AG08396 (cell line): Measurements from ENCODE around the gene MT1X.

Experiments
- DNase-seq: peaks from one replicate; pipeline ENCODE4 v3.0.0; 2012; ENCODE audit warnings: low spot score, mixed read lengths

The MT1X gene

GRCh38 chr16:56679818-56680217 lies 2.5 kb upstream of the MT1X start:
- DNase-seq, result no peak

GRCh38 chr16:56682703-56683397 lies 580 bp downstream of the MT1X start:
- no peak for DNase-seq

DNA sequence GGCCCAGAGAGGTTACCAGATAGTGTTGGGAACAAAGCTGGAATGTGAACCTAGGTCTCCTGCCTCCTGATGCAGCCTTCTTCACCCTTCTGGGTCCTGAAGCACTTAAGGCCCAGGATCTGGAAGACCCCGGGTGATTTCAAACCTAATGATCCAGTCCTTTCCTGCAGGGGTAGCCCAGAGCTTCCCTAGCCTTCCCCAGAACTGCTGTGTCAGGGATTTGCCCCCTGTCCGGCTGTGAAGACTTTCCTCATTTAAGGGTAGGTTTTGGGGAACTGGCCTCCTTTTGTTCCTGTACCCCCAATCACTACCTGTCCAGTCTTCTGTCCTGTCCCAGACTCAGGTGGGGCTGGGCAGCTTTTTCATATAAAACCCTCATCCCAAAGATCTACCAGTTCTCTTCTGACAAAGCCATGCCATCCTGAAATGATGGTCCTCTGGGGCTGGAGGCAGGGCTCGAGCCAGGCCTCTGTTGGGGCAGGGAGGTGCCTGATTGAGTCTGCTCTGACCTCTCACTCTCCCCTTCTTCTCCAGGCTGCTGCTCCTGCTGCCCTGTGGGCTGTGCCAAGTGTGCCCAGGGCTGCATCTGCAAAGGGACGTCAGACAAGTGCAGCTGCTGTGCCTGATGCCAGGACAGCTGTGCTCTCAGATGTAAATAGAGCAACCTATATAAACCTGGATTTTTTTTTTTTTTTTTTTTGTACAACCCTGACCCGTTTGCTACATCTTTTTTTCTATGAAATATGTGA lies 1.3 kb downstream of the MT1X start:
- no peak for DNase-seq

- no peak for DNase-seq
Observed at GRCh38 chr16:56684256-56684925, 2.1 kb downstream of the MT1X start.

GRCh38 chr16:56684926-56685590 lies 2.8 kb downstream of the MT1X start:
- DNase-seq, result no peak

DNA sequence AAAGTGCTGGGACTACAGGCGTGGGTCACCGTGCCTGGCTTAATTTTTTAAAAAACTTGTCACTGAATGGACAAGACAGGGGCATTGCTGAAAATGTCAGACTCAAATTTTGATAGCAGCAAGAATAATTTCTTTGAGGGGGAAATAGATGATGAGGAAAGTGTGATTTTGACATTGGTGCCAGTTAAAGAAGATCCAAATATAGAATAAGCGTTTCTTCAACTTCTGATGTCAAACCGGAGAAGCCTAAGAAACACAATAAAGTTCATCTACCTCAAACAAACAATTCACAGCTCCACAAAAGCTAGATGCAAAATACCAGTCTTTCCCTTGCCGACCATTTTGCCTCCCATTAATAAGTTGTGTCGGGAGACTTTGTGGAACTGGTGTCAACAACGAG lies 4.5 kb downstream of the MT1X start:
- no peak for DNase-seq

DNA sequence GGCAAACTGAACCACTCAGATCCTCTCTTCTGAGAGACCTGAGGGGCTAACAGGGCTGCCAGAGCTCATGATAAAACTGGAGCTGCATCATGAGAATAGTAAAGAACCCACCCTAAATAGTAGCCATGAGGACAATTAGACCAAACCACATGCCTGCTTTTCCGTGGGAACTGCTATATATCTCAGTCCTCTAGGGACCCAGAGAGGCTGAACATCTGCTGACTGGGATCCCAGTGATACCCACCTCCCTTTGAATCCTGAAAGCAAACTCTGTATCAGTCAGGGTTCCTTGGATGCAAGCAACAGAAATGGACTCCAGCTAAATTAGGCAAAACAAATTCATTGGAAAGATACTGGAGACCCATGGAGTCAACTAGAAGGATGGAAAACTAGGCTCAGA lies 6.5 kb downstream of the MT1X start:
- no peak for DNase-seq

GRCh38 chr16:56689171-56689570 lies 6.9 kb downstream of the MT1X start:
- no peak for DNase-seq

- no peak for DNase-seq
Observed at GRCh38 chr16:56690420-56691122, 8.3 kb downstream of the MT1X start.

- no peak for DNase-seq
Observed at GRCh38 chr16:56691885-56692284, 9.6 kb downstream of the MT1X start.

- no peak for DNase-seq
Observed at GRCh38 chr16:56695246-56695645, 13.0 kb downstream of the MT1X start.

- no peak for DNase-seq
Observed at GRCh38 chr16:56697456-56698155, 15.3 kb downstream of the MT1X start.

- DNase-seq, result no peak
Observed at GRCh38 chr16:56700195-56700594, 17.9 kb downstream of the MT1X start.

- no peak for DNase-seq
Observed at GRCh38 chr16:56700631-56701030, 18.4 kb downstream of the MT1X start.

DNA sequence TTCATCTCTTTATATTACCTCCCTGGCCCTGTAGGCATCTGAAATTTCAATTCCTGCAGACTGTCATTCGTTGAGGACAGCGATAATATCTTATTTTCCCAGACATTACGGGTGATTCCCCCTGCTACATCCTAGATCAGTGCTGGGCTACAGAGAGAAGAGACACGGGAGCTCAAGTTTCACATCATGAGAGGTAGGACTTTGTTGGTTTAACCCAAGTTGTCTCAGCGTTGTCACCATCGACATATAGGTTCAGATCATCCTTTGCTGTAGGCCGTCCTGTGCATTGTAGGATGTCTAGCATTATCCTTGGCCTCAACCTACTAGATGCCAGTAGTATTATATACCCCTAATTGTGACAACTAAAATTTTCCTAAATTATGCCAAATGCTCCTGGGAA lies 19.3 kb downstream of the MT1X start:
- no peak for DNase-seq

DNA sequence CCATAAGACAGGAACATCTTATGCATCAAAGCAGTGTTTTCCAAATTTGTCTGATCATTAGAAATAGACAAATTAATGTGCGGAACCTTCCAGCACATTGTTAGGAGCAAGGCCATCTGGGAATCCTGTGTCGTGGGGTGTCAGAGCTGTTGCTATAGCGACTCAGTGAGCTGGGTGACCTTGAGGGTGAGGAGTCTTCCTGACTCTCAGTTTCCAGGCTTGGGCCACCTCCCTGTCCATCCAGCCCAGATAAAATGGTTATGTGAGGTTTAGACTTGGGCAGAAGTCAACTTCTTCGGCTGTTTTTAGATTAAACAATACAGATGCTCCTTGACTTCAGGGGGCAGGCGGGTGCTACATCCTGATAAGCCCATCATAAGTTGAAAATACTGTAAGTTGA lies 20.6 kb downstream of the MT1X start:
- no peak for DNase-seq

GRCh38 chr16:56708525-56709442 lies 26.5 kb downstream of the MT1X start:
- DNase-seq, result no peak

DNA sequence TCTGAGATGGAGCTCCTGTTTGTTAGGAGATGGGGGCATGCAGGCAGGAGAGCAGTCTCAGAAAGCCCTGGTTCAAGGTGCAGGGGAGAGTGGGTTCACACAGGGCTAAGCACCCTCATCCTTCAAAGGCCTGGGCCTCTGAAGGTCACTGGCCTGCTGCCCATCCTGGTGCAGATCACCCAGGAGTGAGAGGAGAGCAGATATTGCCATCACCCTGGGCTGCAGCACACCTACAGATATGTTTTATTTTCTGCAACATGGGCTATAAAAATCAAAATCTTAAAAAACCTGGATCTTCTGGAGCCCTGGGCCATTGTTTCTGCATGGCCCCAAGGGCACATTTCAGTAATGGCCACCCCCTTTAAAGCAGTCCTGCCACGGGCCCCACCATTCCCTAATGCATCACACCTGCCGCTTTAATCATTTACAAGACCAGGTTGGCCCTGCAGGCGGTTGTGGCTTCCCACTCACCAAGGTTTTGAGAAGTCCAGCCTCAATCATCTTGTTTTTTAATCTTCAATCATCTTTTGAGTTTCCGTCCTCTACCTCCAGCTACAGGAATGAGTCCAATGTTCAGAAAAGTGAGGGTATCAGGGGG lies 27.3 kb downstream of the MT1X start:
- no peak for DNase-seq

- DNase-seq, result no peak
Observed at GRCh38 chr16:56710181-56710737, 28.0 kb downstream of the MT1X start.

- DNase-seq, result no peak
Observed at GRCh38 chr16:56711862-56712261, 29.6 kb downstream of the MT1X start.
